Fibroblast of skin of abdomen (primary cell): ENCODE measurements around the gene PABPC5. TPM values are rescaled to one million over a fixed set of nuclear protein-coding genes. Genes with fewer than 3 reads are reported as not detected.
A peak's percentile ranks its signal among the peaks of the same experiment; 100 is the strongest.

Experiments
- DNase-seq: peaks from one replicate; pipeline ENCODE4 v3.0.0-alpha.2; 2013
- polyA plus RNA-seq, 2 experiments: library from polyadenylated mRNA; unstranded; fragments of 120-200 nt; gene quantifications; one replicate each; pipeline ENCODE4 v1.2.1, GENCODE V29; 2013; ENCODE audit not compliant: insufficient read length in 2 of 2

The PABPC5 gene
- polyA plus RNA-seq (2013, experiment 1 of 2; ENCODE audit: insufficient read length): 2.4 TPM
- polyA plus RNA-seq (2013, experiment 2 of 2; ENCODE audit: insufficient read length): 2.5 TPM

- DNase-seq: peak; percentile 89
Observed at GRCh38 chrX:91434351-91435168, at the start of gene PABPC5. PABPC5 (plus strand) TSS chrX:91434839; CDS start chrX:91435578, 739 bp downstream.

- DNase-seq: no peak
Observed at GRCh38 chrX:91389026-91389425, 45.6 kb upstream of the PABPC5 start.

- DNase-seq: no peak
Observed at GRCh38 chrX:91414713-91415112, 19.9 kb upstream of the PABPC5 start.

- peak; percentile 0 for DNase-seq
Observed at GRCh38 chrX:91435395-91435794, 756 bp downstream of the PABPC5 start.
